ENCODE measurements around the gene CCDC15. TPM values are rescaled to one million over a fixed set of nuclear protein-coding genes. Genes with fewer than 3 reads are reported as not detected.
"Not testable (repeated sequence)": the region's sequence is repeated elsewhere in the genome, so short reads cannot be mapped to it uniquely, and the experiment has no call there.

CCDC15 gene
- total RNA-seq, 2 experiments from 2014 or later: 5.6 to 9.4 TPM

DNA sequence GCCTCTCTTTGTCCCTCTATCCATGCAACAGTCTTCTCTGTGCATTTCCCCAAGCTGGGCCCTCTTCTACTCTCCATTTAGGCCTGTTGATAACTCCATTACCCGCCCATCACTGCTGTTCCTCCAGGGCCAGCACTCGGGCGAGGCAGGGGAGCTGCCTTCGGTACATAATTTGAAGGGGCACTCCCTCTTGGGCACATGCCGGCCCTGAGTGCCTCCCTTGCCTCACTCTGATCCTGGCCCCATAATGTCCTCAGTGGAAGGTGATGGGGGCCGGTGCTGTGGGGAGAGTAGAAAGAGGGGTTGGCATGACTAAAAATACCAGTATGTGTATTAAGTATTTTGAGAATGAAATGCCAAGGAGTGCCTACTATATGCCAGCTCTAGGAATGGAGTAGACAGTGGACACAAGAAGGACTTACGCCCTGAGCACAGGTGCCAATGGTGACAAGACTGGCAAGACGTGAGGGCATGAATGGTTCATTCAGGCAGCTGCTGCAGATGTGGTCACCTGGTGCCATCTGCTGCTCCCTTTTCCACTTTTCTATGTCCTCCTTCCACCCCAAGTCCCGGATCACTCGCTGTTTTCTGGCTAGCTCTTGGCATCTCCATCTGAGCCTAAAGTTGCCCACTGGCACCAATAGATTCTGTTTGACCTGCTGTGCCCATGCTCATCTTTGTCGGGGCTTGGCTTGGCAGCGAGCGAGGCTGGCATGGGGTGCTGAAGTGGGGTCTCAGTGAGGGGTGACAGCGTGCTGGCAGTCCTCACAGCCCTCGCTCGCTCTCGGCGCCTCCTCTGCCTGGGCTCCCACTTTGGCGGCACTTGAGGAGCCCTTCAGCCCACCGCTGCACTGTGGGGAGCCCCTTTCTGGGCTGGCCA lies 134.8 kb downstream of the CCDC15 start:
- ATAC-seq (no peak), DNase-seq (no peak)
- H3K27me3 Mint-ChIP-seq: no peaks in the 10 kb centered on the region
- no peaks in the 10 kb centered on the region for H3K9me3 Mint-ChIP-seq (ENCODE audit: low read depth)
- H3K27ac Mint-ChIP-seq: no peak overlapping the region
- no peak overlapping the region for H3K4me3 Mint-ChIP-seq
- H3K36me3 Mint-ChIP-seq: no peaks in the 10 kb centered on the region
- CTCF ChIA-PET: no interaction called here
- peaks cover 2% of the 10 kb centered on the region for H3K4me1 Mint-ChIP-seq

DNA sequence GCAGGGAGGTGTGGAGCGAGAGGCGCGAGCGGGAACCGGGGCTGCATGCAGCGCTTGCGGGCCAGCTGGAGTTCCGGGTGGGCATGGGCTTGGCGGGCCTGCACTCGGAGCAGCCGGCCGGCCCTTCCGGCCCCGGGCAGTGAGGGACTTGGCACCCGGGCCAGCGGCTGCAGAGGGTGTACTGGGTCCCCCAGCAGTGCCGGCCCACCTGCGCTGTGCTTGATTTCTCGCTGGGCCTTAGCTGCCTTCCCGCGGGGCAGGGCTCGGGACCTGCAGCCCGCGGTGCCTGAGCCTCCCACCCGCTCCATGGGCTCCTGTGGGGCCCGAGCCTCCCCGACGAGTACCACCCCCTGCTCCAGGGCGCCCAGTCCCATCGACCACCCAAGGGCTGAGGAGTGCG lies 135.5 kb downstream of the CCDC15 start:
- not testable (repeated sequence) for H3K9me3 Mint-ChIP-seq (ENCODE audit: low read depth); H3K27ac Mint-ChIP-seq; H3K4me1 Mint-ChIP-seq; DNase-seq; H3K4me3 Mint-ChIP-seq; ATAC-seq; H3K36me3 Mint-ChIP-seq; H3K27me3 Mint-ChIP-seq
- CTCF ChIA-PET: interaction anchor here (1.4 to 2.7 kb wide), 2 partner anchors 52 to 267 kb away, joined by 3 to 32 read pairs; no protein-coding TSS in a partner anchor

DNA sequence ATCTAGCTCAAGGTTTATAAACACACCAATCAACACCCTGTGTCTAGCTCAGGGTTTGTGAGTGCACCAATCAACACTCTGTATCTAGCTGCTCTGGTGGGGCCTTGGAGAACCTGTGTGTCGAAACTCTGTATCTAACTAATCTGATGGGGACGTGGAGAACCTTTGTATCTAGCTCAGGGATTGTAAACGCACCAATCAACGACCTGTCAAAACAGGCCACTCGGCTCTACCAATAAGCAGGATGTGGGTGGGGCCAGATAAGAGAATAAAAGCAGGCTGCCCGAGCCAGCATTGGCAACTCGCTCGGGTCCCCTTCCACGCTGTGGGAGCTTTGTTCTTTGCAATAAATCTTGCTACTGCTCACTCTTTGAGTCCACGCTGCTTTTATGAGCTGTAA lies 136.1 kb downstream of the CCDC15 start:
- CTCF ChIA-PET: interaction anchor here (1.1 to 2.7 kb wide), 7 partner anchors 10 to 266 kb away, joined by 3 to 32 read pairs (median 3); no protein-coding TSS in a partner anchor
- not testable (repeated sequence) for ATAC-seq; H3K36me3 Mint-ChIP-seq; H3K27ac Mint-ChIP-seq; DNase-seq; H3K27me3 Mint-ChIP-seq; H3K4me3 Mint-ChIP-seq; H3K4me1 Mint-ChIP-seq; H3K9me3 Mint-ChIP-seq (ENCODE audit: low read depth)

DNA sequence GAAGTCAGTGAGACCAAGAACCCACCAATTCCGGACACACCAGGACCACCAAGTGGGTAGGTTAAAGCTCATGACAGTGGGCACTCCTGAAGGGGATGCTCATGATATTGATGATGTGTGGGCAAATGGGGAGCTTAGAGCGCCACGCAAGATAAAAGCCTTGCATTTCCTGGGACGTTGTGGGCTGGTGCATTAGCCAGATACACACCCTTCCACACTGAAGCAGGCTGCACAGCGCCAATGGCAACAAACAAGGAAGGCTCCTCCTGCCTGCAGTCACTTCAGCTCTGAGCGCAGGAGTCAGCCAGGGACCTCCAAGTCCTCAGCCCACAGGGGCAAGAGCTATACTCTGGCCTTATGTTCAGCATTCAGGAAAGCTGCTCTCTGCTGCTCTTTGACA lies 136.8 kb downstream of the CCDC15 start:
- Mint-ChIP-seq H3K4me1 (peaks cover 2% of the 10 kb centered on the region), H3K36me3 (no peaks in the 10 kb centered on the region), H3K9me3 (ENCODE audit: low read depth) (no peaks in the 10 kb centered on the region), H3K4me3 (no peak overlapping the region), H3K27me3 (no peaks in the 10 kb centered on the region), H3K27ac (no peak overlapping the region)
- DNase-seq: no peak
- CTCF ChIA-PET: interaction anchor here (0.7 to 2.7 kb wide), 20 partner anchors 9 to 273 kb away, joined by 3 to 32 read pairs (median 3); partner anchors contain the start of genes PKNOX2 and TMEM218
- no peak for ATAC-seq

Other genes starting within 250 kb of the CCDC15 start
- 1 to 10 TPM; 6.6 TPM for gene NRGN, start 214.3 kb upstream of the CCDC15 start, total RNA-seq
- not detected for gene VSIG2, start 201.9 kb upstream of the CCDC15 start, total RNA-seq
- under 1 TPM; 0.16 to 0.76 TPM for gene ESAM, start 191.9 kb upstream of the CCDC15 start, total RNA-seq
- gene MSANTD2, start 153.8 kb upstream of the CCDC15 start, total RNA-seq: 10 to 100 TPM in 1 of 2 experiments, 1 to 10 TPM in 1; 8.5 to 10.2 TPM
- gene ROBO3, start 88.8 kb upstream of the CCDC15 start, total RNA-seq: 10 to 100 TPM in 1 of 2 experiments, 1 to 10 TPM in 1; 5.3 to 11.1 TPM
- not detected for gene ROBO4, start 56.3 kb upstream of the CCDC15 start, total RNA-seq
- not detected for gene HEPN1, start 35.0 kb upstream of the CCDC15 start, total RNA-seq
- gene HEPACAM, start 18.2 kb upstream of the CCDC15 start, total RNA-seq: not detected
- gene SLC37A2, start 109.1 kb downstream of the CCDC15 start, total RNA-seq: 1 to 10 TPM in 1 of 2 experiments, under 1 TPM in 1; 0.91 to 1.1 TPM
- 10 to 100 TPM; 14.1 to 16.1 TPM for gene TMEM218, start 157.4 kb downstream of the CCDC15 start, total RNA-seq
- not detected for gene PKNOX2, start 210.5 kb downstream of the CCDC15 start, total RNA-seq

Measured in activated CD8-positive, alpha-beta memory T cell treated with anti-CD3 and anti-CD28 coated beads, Interleukin-2, amount 10 ng/mL, durations not matched to agents 7 days and 5 days (primary cell).